Measurements from ENCODE around the gene PHF19. TPM values are rescaled to one million over a fixed set of nuclear protein-coding genes. Genes with fewer than 3 reads are reported as not detected.

PHF19 gene
- polyA plus RNA-seq, 1 of the 3 experiments (the other 2 are of a cell fraction): 33.4 TPM

- CTCF ChIA-PET: interaction anchor here (1.1 to 6.3 kb wide), 4 partner anchors 9 to 32 kb away, joined by 3 to 42 read pairs (median 6); no protein-coding TSS in a partner anchor
Measured at GRCh38 chr9:120922404-120923195, 45.6 kb upstream of the PHF19 start.

DNA sequence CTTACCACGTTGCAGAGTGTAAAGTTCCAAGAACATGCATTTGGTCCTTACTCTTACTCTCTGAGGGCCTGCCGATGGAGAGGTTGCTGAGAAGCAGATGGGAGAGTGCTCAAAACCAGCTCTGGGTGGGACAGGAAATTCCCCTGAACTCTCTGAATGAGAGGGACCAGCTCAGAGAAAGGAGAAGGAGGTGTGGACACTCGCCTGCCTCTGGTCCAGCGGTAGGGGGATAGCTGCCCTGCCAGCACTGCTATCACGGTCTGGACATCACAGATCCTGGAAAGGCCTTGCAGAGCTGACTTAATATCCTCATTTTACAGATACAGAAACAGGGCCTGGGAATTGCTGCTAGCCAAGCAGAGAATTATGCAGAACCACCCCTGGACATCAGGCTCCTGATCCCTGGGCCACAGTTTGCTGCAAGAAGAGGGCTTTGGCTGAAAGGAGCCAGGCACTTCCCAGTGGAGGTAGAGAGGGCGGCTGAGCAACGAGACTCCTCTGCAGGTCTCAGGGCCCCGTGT, 44.7 kb upstream of the PHF19 start:
- Histone ChIP-seq H2AFZ (ENCODE audit: low read depth) (no peak overlapping the region), H3K4me1 (ENCODE audit: control insufficient read depth in 1 of 2, insufficient read depth in 2 of 2, low read depth in 1 of 2, low read length in 1 of 2) (peaks cover 30 to 67% of the 10 kb centered on the region in 2 experiments), H4K20me1 (ENCODE audit: insufficient read depth) (no peaks in the 10 kb centered on the region), H3K9me3 (no peaks in the 10 kb centered on the region), H3K4me2 (no peak overlapping the region), H3K36me3 (replicated peaks in 1 of 2; ENCODE audit: control insufficient read depth in 1 of 2, insufficient read depth in 2 of 2, low read length in 1 of 2) (no peaks in the 10 kb centered on the region), H3K27ac (ENCODE audit: low read depth in 2 of 2, low read length in 1 of 2) (peak overlapping the region in 1 of 2 experiments; percentile 92; a peak in 2 of 4 replicates), H3K9me2 (no peaks in the 10 kb centered on the region), H3K79me2 (ENCODE audit: insufficient read depth) (no peaks in the 10 kb centered on the region), H3K9ac (no peak overlapping the region), H3K4me3 (ENCODE audit: low read depth in 2 of 2, low read length in 1 of 2) (no peak overlapping the region), H3F3A (replicated peaks; ENCODE audit: insufficient read depth) (peaks cover 3% of the 10 kb centered on the region), H3K27me3 (ENCODE audit: insufficient read depth) (no peaks in the 10 kb centered on the region)
- ChIA-PET POLR2A (interaction anchor here (1.0 to 1.7 kb wide), 4 partner anchors 10 to 46 kb away, joined by 3 to 10 read pairs (median 4); no protein-coding TSS in a partner anchor), CTCF (interaction anchor here (1.1 to 6.3 kb wide), 5 partner anchors 8 to 31 kb away, joined by 3 to 42 read pairs (median 4); no protein-coding TSS in a partner anchor)
- WGBS (ENCODE audit: low lambda C conversion rate): 67% methylated on average over 8 of the region's 8 CpGs
- TF ChIP-seq FOXJ3 (CRISPR knock-in tag; IDR thresholded peaks at IDR 0.05): peak; percentile 59; the same call in 1 of the 2 replicates
- peak; percentile 38 for TF ChIP-seq CHD2 (IDR thresholded peaks at IDR 0.05; ENCODE audit: low read length, partially characterized antibody)
- 0 out of 2 replicates have a peak, but pooled peaks have one; percentile 14 for TF ChIP-seq MXI1 (IDR thresholded peaks at IDR 0.05; ENCODE audit: low read depth, low read length)
- TF ChIP-seq RAD21 (IDR thresholded peaks at IDR 0.05; ENCODE audit: low read length): peak; percentile 46
- peak; percentile 47; the same call in 1 of the 2 replicates for TF ChIP-seq RCOR1 (IDR thresholded peaks at IDR 0.05; ENCODE audit: low read length)
- TF ChIP-seq EP300 (IDR thresholded peaks at IDR 0.05; ENCODE audit: borderline replicate concordance in 1 of 2, low read depth in 1 of 2, low read length in 1 of 2): peak in 1 of 2 experiments; percentile 56; a peak in 1 of 4 replicates
- TF ChIP-seq SMC3 (IDR thresholded peaks at IDR 0.05; ENCODE audit: low read depth, low read length): peak; percentile 23; the same call in 1 of the 2 replicates
- no peak for TF ChIP-seq NFIC (IDR thresholded peaks at IDR 0.05; ENCODE audit: borderline replicate concordance)
- no peak for TF ChIP-seq RXRA (IDR thresholded peaks at IDR 0.05; ENCODE audit: borderline replicate concordance, low read depth)
- peak; percentile 72 for TF ChIP-seq GATA2 (CRISPR knock-in tag; IDR thresholded peaks at IDR 0.05)
- TF ChIP-seq EZH2phosphoT487 (IDR thresholded peaks at IDR 0.05; ENCODE audit: borderline replicate concordance, low read depth): no peak
- DNase-seq: peak; percentile 74

More at GRCh38 chr9:120922404-120923195, 45.6 kb upstream of the PHF19 start:
- WGBS (ENCODE audit: low lambda C conversion rate): 88% methylated on average over 7 of the region's 7 CpGs
- Histone ChIP-seq H3K4me2 (no peak overlapping the region), H4K20me1 (ENCODE audit: insufficient read depth) (no peaks in the 10 kb centered on the region), H3K27me3 (ENCODE audit: insufficient read depth) (no peaks in the 10 kb centered on the region), H3K9me2 (no peaks in the 10 kb centered on the region), H3K4me3 (ENCODE audit: low read depth in 2 of 2, low read length in 1 of 2) (no peak overlapping the region), H3K9ac (no peak overlapping the region), H3F3A (replicated peaks; ENCODE audit: insufficient read depth) (peaks cover 3% of the 10 kb centered on the region), H2AFZ (ENCODE audit: low read depth) (no peak overlapping the region), H3K4me1 (ENCODE audit: control insufficient read depth in 1 of 2, insufficient read depth in 2 of 2, low read depth in 1 of 2, low read length in 1 of 2) (peaks cover 27 to 60% of the 10 kb centered on the region in 2 experiments), H3K9me3 (no peaks in the 10 kb centered on the region), H3K27ac (ENCODE audit: low read depth in 2 of 2, low read length in 1 of 2) (peak overlapping the region in 1 of 2 experiments; percentile 92; a peak in 2 of 4 replicates), H3K36me3 (replicated peaks in 1 of 2; ENCODE audit: control insufficient read depth in 1 of 2, insufficient read depth in 2 of 2, low read length in 1 of 2) (no peaks in the 10 kb centered on the region), H3K79me2 (ENCODE audit: insufficient read depth) (no peaks in the 10 kb centered on the region)
- DNase-seq: no peak
- POLR2A ChIA-PET: interaction anchor here (0.7 to 1.7 kb wide), 5 partner anchors 9 to 577 kb away, joined by 3 to 10 read pairs (median 4); partner anchors contain the start of gene GGTA1
- TF ChIP-seq EZH2phosphoT487 (IDR thresholded peaks at IDR 0.05; ENCODE audit: borderline replicate concordance, low read depth) (no peak), RXRA (IDR thresholded peaks at IDR 0.05; ENCODE audit: borderline replicate concordance, low read depth) (no peak), MEF2A (IDR thresholded peaks at IDR 0.05; ENCODE audit: borderline replicate concordance, low read depth) (no peak), FOSL2 (IDR thresholded peaks at IDR 0.05; ENCODE audit: borderline replicate concordance, low read depth) (no peak), RAD21 (IDR thresholded peaks at IDR 0.05; ENCODE audit: low read length) (no peak), NFIC (IDR thresholded peaks at IDR 0.05; ENCODE audit: borderline replicate concordance) (no peak), GATA2 (CRISPR knock-in tag; IDR thresholded peaks at IDR 0.05) (no peak), CHD2 (IDR thresholded peaks at IDR 0.05; ENCODE audit: low read length, partially characterized antibody) (no peak), RFX5 (IDR thresholded peaks at IDR 0.05; ENCODE audit: low read length) (no peak), POLR2AphosphoS5 (IDR thresholded peaks at IDR 0.05; ENCODE audit: low read depth, low read length) (no peak), NRF1 (IDR thresholded peaks at IDR 0.05; ENCODE audit: low read depth, low read length) (no peak), FOXM1 (IDR thresholded peaks at IDR 0.05; ENCODE audit: low read depth) (no peak), EP300 (IDR thresholded peaks at IDR 0.05; ENCODE audit: borderline replicate concordance in 1 of 2, low read depth in 1 of 2, low read length in 1 of 2) (no peak), TCF12 (IDR thresholded peaks at IDR 0.05) (no peak), YY1 (IDR thresholded peaks at IDR 0.05; ENCODE audit: low read depth) (no peak), FOXJ3 (CRISPR knock-in tag; IDR thresholded peaks at IDR 0.05) (no peak)
- TF ChIP-seq, protein P1, sequence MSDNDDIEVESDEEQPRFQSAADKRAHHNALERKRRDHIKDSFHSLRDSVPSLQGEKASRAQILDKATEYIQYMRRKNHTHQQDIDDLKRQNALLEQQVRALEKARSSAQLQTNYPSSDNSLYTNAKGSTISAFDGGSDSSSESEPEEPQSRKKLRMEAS (IDR thresholded peaks at IDR 0.05; ENCODE audit: low read depth): no peak
